ENCODE measurements around the gene POLG. TPM values are rescaled to one million over a fixed set of nuclear protein-coding genes. Genes with fewer than 3 reads are reported as not detected.

POLG gene
- total RNA-seq, 1 donor from 2014 or later = 25.2 TPM

DNA sequence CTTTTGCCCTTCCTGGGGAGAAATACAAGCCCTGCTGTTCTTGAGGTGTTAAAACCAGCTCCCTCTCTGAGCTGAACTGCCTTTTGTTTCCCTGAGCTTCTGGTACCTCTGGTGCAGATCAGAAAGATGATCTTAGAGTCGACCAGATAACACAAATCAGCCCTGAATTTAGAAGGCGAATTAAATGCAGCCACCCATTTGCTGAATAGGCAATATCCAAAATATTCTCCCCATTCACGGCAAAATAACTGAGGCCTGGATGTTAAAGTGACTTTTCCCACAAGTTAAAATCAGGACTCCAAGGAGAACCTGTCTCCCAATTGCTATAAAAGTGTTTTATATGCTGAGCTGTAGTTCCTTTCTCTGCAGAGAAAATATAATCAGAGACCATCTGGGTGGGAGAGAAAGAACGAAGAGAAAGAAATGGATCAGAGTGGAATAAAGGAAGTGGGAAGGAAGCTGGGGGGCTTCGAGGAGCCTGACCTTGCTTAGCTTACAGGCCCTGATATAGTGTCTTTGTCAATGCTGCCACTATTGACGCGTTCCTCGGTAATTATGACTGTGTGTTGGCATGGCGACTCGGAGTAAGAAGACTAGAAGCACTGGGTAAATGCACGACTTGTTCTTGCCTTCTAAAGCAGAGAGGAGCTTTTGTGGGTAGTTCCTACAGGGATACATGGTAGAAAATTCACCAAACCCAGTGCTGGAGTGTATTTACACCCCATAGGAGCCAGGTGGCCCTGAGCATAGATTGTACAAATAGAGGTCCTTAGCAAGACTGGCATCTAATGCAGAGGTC lies 47.5 kb upstream of the POLG start:
- no peaks in the 10 kb centered on the region for H3K79me2 ChIP-seq (ENCODE audit: low read depth)
- Mint-ChIP-seq H3K36me3 (no peaks in the 10 kb centered on the region), H3K27ac (no peak overlapping the region), H3K9me3 (no peaks in the 10 kb centered on the region), H3K27me3 (ENCODE audit: insufficient read depth, low read depth) (peaks cover 82% of the 10 kb centered on the region), H3K4me3 (no peak overlapping the region), H3K4me1 (peaks cover 4% of the 10 kb centered on the region)
- TF ChIP-seq EZH2phosphoT487 (IDR thresholded peaks at IDR 0.05) (no peak), EZH2 (IDR thresholded peaks at IDR 0.05) (no peak), CTCF (IDR thresholded peaks at IDR 0.05) (no peak)
- peaks cover 100% of the 10 kb centered on the region for H3K27me3 ChIP-seq
- no peak for DNase-seq (ENCODE audit: low spot score)
- H3K27ac ChIP-seq = no peak overlapping the region
- no peaks in the 10 kb centered on the region for H3K9me3 ChIP-seq (ENCODE audit: low read depth)
- peaks cover 11% of the 10 kb centered on the region for H3K4me1 ChIP-seq
- peaks cover 11% of the 10 kb centered on the region for H3F3A ChIP-seq (ENCODE audit: low read depth)
- peaks cover 9% of the 10 kb centered on the region for H4K20me1 ChIP-seq (ENCODE audit: low read depth)
- H2AFZ ChIP-seq (replicated peaks) = no peak overlapping the region
- H3K36me3 ChIP-seq = no peaks in the 10 kb centered on the region
- H3K4me2 ChIP-seq = no peak overlapping the region
- no peak overlapping the region for H3K9ac ChIP-seq
- H3K4me3 ChIP-seq = no peak overlapping the region

- Histone ChIP-seq H3K9ac (no peak overlapping the region), H3K79me2 (ENCODE audit: low read depth) (no peaks in the 10 kb centered on the region), H3K4me3 (no peak overlapping the region), H4K20me1 (ENCODE audit: low read depth) (peaks cover 17% of the 10 kb centered on the region), H3K27me3 (peaks cover 100% of the 10 kb centered on the region), H2AFZ (replicated peaks) (no peak overlapping the region), H3K4me2 (no peak overlapping the region), H3K4me1 (peaks cover 11% of the 10 kb centered on the region), H3K9me3 (ENCODE audit: low read depth) (no peaks in the 10 kb centered on the region), H3K36me3 (no peaks in the 10 kb centered on the region), H3F3A (ENCODE audit: low read depth) (peaks cover 11% of the 10 kb centered on the region), H3K27ac (no peak overlapping the region)
- H3K36me3 Mint-ChIP-seq = no peaks in the 10 kb centered on the region
- no peak for DNase-seq (ENCODE audit: low spot score)
- H3K4me3 Mint-ChIP-seq = no peak overlapping the region
- peaks cover 84% of the 10 kb centered on the region for H3K27me3 Mint-ChIP-seq (ENCODE audit: insufficient read depth, low read depth)
- no peak for TF ChIP-seq EZH2 (IDR thresholded peaks at IDR 0.05)
- no peak for TF ChIP-seq EZH2phosphoT487 (IDR thresholded peaks at IDR 0.05)
- no peak for TF ChIP-seq CTCF (IDR thresholded peaks at IDR 0.05)
- no peak overlapping the region for H3K27ac Mint-ChIP-seq
- H3K4me1 Mint-ChIP-seq = peaks cover 4% of the 10 kb centered on the region
- peaks cover 3% of the 10 kb centered on the region for H3K9me3 Mint-ChIP-seq
These were observed 46.7 kb upstream of the POLG start for GRCh38 chr15:89381331-89381730.

GRCh38 chr15:89379818-89380217 lies 45.2 kb upstream of the POLG start:
- no peaks in the 10 kb centered on the region for H3K79me2 ChIP-seq (ENCODE audit: low read depth)
- Mint-ChIP-seq H3K4me1 (peaks cover 4% of the 10 kb centered on the region), H3K4me3 (no peak overlapping the region), H3K36me3 (no peaks in the 10 kb centered on the region), H3K27me3 (ENCODE audit: insufficient read depth, low read depth) (peaks cover 91% of the 10 kb centered on the region), H3K27ac (no peak overlapping the region), H3K9me3 (peaks cover 4% of the 10 kb centered on the region)
- TF ChIP-seq EZH2phosphoT487 (IDR thresholded peaks at IDR 0.05) = no peak
- TF ChIP-seq CTCF (IDR thresholded peaks at IDR 0.05) = no peak
- no peak for TF ChIP-seq EZH2 (IDR thresholded peaks at IDR 0.05)
- no peaks in the 10 kb centered on the region for H3K36me3 ChIP-seq
- peaks cover 100% of the 10 kb centered on the region for H3K27me3 ChIP-seq
- no peak overlapping the region for H3K4me2 ChIP-seq
- peaks cover 13% of the 10 kb centered on the region for H3F3A ChIP-seq (ENCODE audit: low read depth)
- peaks cover 23% of the 10 kb centered on the region for H4K20me1 ChIP-seq (ENCODE audit: low read depth)
- H2AFZ ChIP-seq (replicated peaks) = no peak overlapping the region
- peak; percentile 23 for DNase-seq (ENCODE audit: low spot score)
- no peak overlapping the region for H3K4me3 ChIP-seq
- no peaks in the 10 kb centered on the region for H3K9me3 ChIP-seq (ENCODE audit: low read depth)
- no peak overlapping the region for H3K27ac ChIP-seq
- peaks cover 16% of the 10 kb centered on the region for H3K4me1 ChIP-seq
- no peak overlapping the region for H3K9ac ChIP-seq
